22Rv1 (cell line): Measurements from ENCODE around the gene RFX6.

Source experiments
- CTCF ChIP-seq: fragments of 450-650 bp; IDR thresholded peaks from 2 replicates; pipeline ENCODE4 v1.5.1; 2017; ENCODE audit warnings: mild to moderate bottlenecking
- ZFX ChIP-seq: fragments of 450-650 bp; IDR thresholded peaks from 2 replicates; pipeline ENCODE4 v1.6.1; 2017; ENCODE audit warnings: antibody characterized with exemption, borderline replicate concordance

- TF ChIP-seq CTCF: no peak
- no peak for TF ChIP-seq ZFX
Measured at GRCh38 chr6:116884530-116884929, 7.5 kb downstream of the RFX6 start.
